Sigmoid colon (tissue), 7 donors: ENCODE data around the gene C6orf62. TPM values are rescaled to one million over a fixed set of nuclear protein-coding genes. Genes with fewer than 3 reads are reported as not detected.
"Not testable (repeated sequence)": the region's sequence is repeated elsewhere in the genome, so short reads cannot be mapped to it uniquely, and the experiment has no call there.

Source experiments
- DNase-seq: peaks from one replicate; pipeline ENCODE4 v3.0.0-alpha.2; 2019
- H3K27ac ChIP-seq, 4 donors: fragments of 200-600 bp; sonication (generic); one replicate each; pipeline ENCODE4 v1.5.1; 2016 to 2019; ENCODE audit warnings: mild to moderate bottlenecking in 1 of 4
- H3K27me3 ChIP-seq, 3 donors: fragments of 200-600 bp; sonication (generic); one replicate each; pipeline ENCODE4 v1.5.1; 2019; ENCODE audit warnings: mild to moderate bottlenecking in 1 of 3
- H3K36me3 ChIP-seq, 4 donors: fragments of 200-600 bp; sonication (generic); one replicate each; pipeline ENCODE4 v1.5.1; 2016 to 2019
- H3K4me1 ChIP-seq, 4 donors: fragments of 200-600 bp; sonication (generic); one replicate each; pipeline ENCODE4 v1.5.1; 2017 to 2019
- H3K4me3 ChIP-seq, 4 donors: fragments of 200-600 bp; sonication (generic); one replicate each; pipeline ENCODE4 v1.5.1; 2017 to 2019; ENCODE audit warnings: mild to moderate bottlenecking in 2 of 4, moderate library complexity in 1 of 4
- H3K9me3 ChIP-seq, 4 donors: fragments of 200-600 bp in 3 of 4; sonication (generic) in 3 of 4; one replicate each; pipeline versions ENCODE4 v1.5.1 to v1.6.1; 2013 to 2019
- CTCF ChIP-seq, 4 experiments: fragments of 450-650 bp in 3 of 4; fragments of 200-600 bp in 1 of 4; IDR thresholded peaks; one replicate each; pipeline ENCODE4 v1.5.1; 2016 to 2019; ENCODE audit warnings: antibody characterized with exemption in 4 of 4, mild to moderate bottlenecking in 3 of 4, moderate library complexity in 2 of 4
- EP300 ChIP-seq, 4 donors: sonication (generic); formaldehyde crosslinking; IDR thresholded peaks; one replicate each; pipeline ENCODE4 v1.6.1; 2017; ENCODE audit warnings: antibody characterized with exemption in 4 of 4
- POLR2A ChIP-seq, 2 donors: fragments of 450-650 bp; IDR thresholded peaks; one replicate each; pipeline ENCODE4 v1.6.1; 2016; ENCODE audit warnings: antibody characterized with exemption in 2 of 2, mild to moderate bottlenecking in 2 of 2, moderate library complexity in 2 of 2
- POLR2AphosphoS5 ChIP-seq, 4 donors: sonication (generic); formaldehyde crosslinking; IDR thresholded peaks; one replicate each; pipeline ENCODE4 v1.6.1; 2017; ENCODE audit warnings: antibody characterized with exemption in 4 of 4
- WGBS, 2 donors: extraction: QIAGEN DNeasy Blood & Tissue Kit; methylation state at CpG; one replicate each; pipeline ENCODE4 v1.1.7; 2013; 5-methylcytosine and 5-hydroxymethylcytosine counted together
- intact Hi-C: fragments of 100-400 bp; cut with DNase I; formaldehyde crosslinking; loops from one replicate; pipeline ENCODE4 v1.15.1; 2023
- polyA plus RNA-seq, 3 donors: library from polyadenylated mRNA; stranded (reverse); fragments of 200-250 nt; gene quantifications; one replicate each; pipeline ENCODE4 v1.2.3, GENCODE V29; 2013
- total RNA-seq, 4 donors: library from RNA; depleted of rRNA; stranded (reverse); fragments of >200 nt; gene quantifications; one replicate each; pipeline ENCODE4 v1.1.0, GENCODE V29; 2016
- donor health status: healthy with polysubstance abuse.
- donor health status: Bipolar disorder and iron deficiency.
- donor health status: healthy.

Gene C6orf62
- total and polyA plus RNA-seq, 7 donors = 27.0 to 60.9 (median 33.2) TPM

- Histone ChIP-seq H3K27ac (no peak overlapping the region), H3K4me1 (no peaks in the 10 kb centered on the region), H3K9me3 (no peaks in the 10 kb centered on the region), H3K4me3 (no peak overlapping the region), H3K36me3 (no peaks in the 10 kb centered on the region), H3K27me3 (no peaks in the 10 kb centered on the region)
- no peak for TF ChIP-seq POLR2AphosphoS5 (IDR thresholded peaks at IDR 0.05)
- no peak for TF ChIP-seq CTCF (IDR thresholded peaks at IDR 0.05)
- TF ChIP-seq EP300 (IDR thresholded peaks at IDR 0.05) = no peak
- TF ChIP-seq POLR2A (IDR thresholded peaks at IDR 0.05) = no peak
- intact Hi-C loops = no loop called here
- no peak for DNase-seq
- 100% methylated on average over 1 of the region's 1 CpG for WGBS, 2 donors
Observed at GRCh38 chr6:24752917-24753492, 34.1 kb upstream of the C6orf62 start.

GRCh38 chr6:24752503-24752902, 33.5 kb upstream of the C6orf62 start:
- WGBS, 2 donors = 65 to 73% methylated on average over 2 of the region's 2 CpGs
- DNase-seq = no peak
- intact Hi-C loops = no loop called here
- no peaks in the 10 kb centered on the region for H3K27me3 ChIP-seq
- H3K36me3 ChIP-seq = no peaks in the 10 kb centered on the region
- no peak overlapping the region for H3K4me3 ChIP-seq
- H3K4me1 ChIP-seq = no peaks in the 10 kb centered on the region
- no peaks in the 10 kb centered on the region for H3K9me3 ChIP-seq
- TF ChIP-seq EP300 (IDR thresholded peaks at IDR 0.05) (no peak), CTCF (IDR thresholded peaks at IDR 0.05) (no peak), POLR2A (IDR thresholded peaks at IDR 0.05) (no peak), POLR2AphosphoS5 (IDR thresholded peaks at IDR 0.05) (no peak)
- no peak overlapping the region for H3K27ac ChIP-seq

- H3K27ac ChIP-seq, H3K4me3 ChIP-seq, H3K4me1 ChIP-seq, intact Hi-C loops, H3K27me3 ChIP-seq, H3K36me3 ChIP-seq, H3K9me3 ChIP-seq, DNase-seq: not testable (repeated sequence)
- 77 to 96% methylated on average over 3 of the region's 3 CpGs for WGBS, 2 donors
Observed at GRCh38 chr6:24750878-24751277, 31.9 kb upstream of the C6orf62 start.

- TF ChIP-seq CTCF (IDR thresholded peaks at IDR 0.05) (no peak), EP300 (IDR thresholded peaks at IDR 0.05) (no peak), POLR2AphosphoS5 (IDR thresholded peaks at IDR 0.05) (no peak), POLR2A (IDR thresholded peaks at IDR 0.05) (no peak)
- no peaks in the 10 kb centered on the region for H3K4me1 ChIP-seq
- intact Hi-C loops = no loop called here
- DNase-seq = no peak
- H3K4me3 ChIP-seq = no peak overlapping the region
- 62 to 86% methylated on average over 3 of the region's 3 CpGs for WGBS, 2 donors
- H3K9me3 ChIP-seq = no peaks in the 10 kb centered on the region
- no peaks in the 10 kb centered on the region for H3K36me3 ChIP-seq
- no peaks in the 10 kb centered on the region for H3K27me3 ChIP-seq
- H3K27ac ChIP-seq = no peak overlapping the region
Observed at GRCh38 chr6:24749297-24749696, 30.3 kb upstream of the C6orf62 start.

- Histone ChIP-seq H3K36me3 (no peaks in the 10 kb centered on the region), H3K4me1 (peaks cover 0 to 3% (median 0%) of the 10 kb centered on the region in 4 donors), H3K27ac (peak overlapping the region in 1 of 4 donors; percentile 34), H3K9me3 (no peaks in the 10 kb centered on the region), H3K27me3 (no peaks in the 10 kb centered on the region), H3K4me3 (no peak overlapping the region)
- DNase-seq = no peak
- no peak for TF ChIP-seq POLR2A (IDR thresholded peaks at IDR 0.05)
- no peak for TF ChIP-seq CTCF (IDR thresholded peaks at IDR 0.05)
- no peak for TF ChIP-seq EP300 (IDR thresholded peaks at IDR 0.05)
- TF ChIP-seq POLR2AphosphoS5 (IDR thresholded peaks at IDR 0.05) = no peak
- WGBS, 2 donors = 70 to 87% methylated on average over 5 of the region's 5 CpGs
- intact Hi-C loops = no loop called here
Observed at GRCh38 chr6:24744911-24745310, 26.0 kb upstream of the C6orf62 start.
